ENCODE results near the gene PLXDC2.
"Not testable (repeated sequence)": the region's sequence is repeated elsewhere in the genome, so short reads cannot be mapped to it uniquely, and the experiment has no call there.

Gene PLXDC2

GRCh38 chr10:19816411-19817230, at the start of gene PLXDC2:
TSS of gene PLXDC2 (plus strand) at chr10:19816432.
- ChIA-PET CTCF (interaction anchor here (0.6 kb wide), 1 partner anchor 19 kb away, joined by 3 read pairs; no protein-coding TSS in a partner anchor), POLR2A (interaction anchor here (0.8 to 1.4 kb wide), 3 partner anchors 11 to 676 kb away, joined by 3 to 4 read pairs (median 3); no protein-coding TSS in a partner anchor)
- TF ChIP-seq L3MBTL2 (conservative IDR thresholded peaks at IDR 0.05): peak; percentile 30
- no peak for TF ChIP-seq SP1 (IDR thresholded peaks at IDR 0.05)
- TF ChIP-seq FOXK2 (IDR thresholded peaks at IDR 0.05): no peak
- no peak for TF ChIP-seq FOXA1 (IDR thresholded peaks at IDR 0.05)
- peak; percentile 21 for DNase-seq (ENCODE audit: extremely low spot score)

- TF ChIP-seq TARDBP (IDR thresholded peaks at IDR 0.05) (no peak), NFRKB (IDR thresholded peaks at IDR 0.05) (no peak), ARNT (IDR thresholded peaks at IDR 0.05) (no peak), LEF1 (IDR thresholded peaks at IDR 0.05; ENCODE audit: borderline replicate concordance) (no peak), ZNF384 (IDR thresholded peaks at IDR 0.05) (no peak), HDGF (IDR thresholded peaks at IDR 0.05; ENCODE audit: borderline replicate concordance) (no peak), FOXK2 (IDR thresholded peaks at IDR 0.05) (no peak), SP1 (IDR thresholded peaks at IDR 0.05) (no peak), L3MBTL2 (conservative IDR thresholded peaks at IDR 0.05) (no peak), PKNOX1 (IDR thresholded peaks at IDR 0.05) (no peak), FOXA1 (IDR thresholded peaks at IDR 0.05) (no peak)
These were observed 48.4 kb upstream of the PLXDC2 start for GRCh38 chr10:19767876-19768275.

GRCh38 chr10:19769826-19770225, 46.4 kb upstream of the PLXDC2 start:
- POLR2A ChIA-PET; DNase-seq (ENCODE audit: extremely low spot score); CTCF ChIA-PET: not testable (repeated sequence)

More at GRCh38 chr10:19767876-19768275, 48.4 kb upstream of the PLXDC2 start:
- CTCF ChIA-PET: no interaction called here
- no peak for DNase-seq (ENCODE audit: extremely low spot score)
- POLR2A ChIA-PET: no interaction called here

GRCh38 chr10:19772972-19773371, 43.3 kb upstream of the PLXDC2 start:
- TF ChIP-seq L3MBTL2 (conservative IDR thresholded peaks at IDR 0.05) (no peak), FOXK2 (IDR thresholded peaks at IDR 0.05) (no peak), SUZ12 (IDR thresholded peaks at IDR 0.05) (no peak), TARDBP (IDR thresholded peaks at IDR 0.05) (no peak), NFRKB (IDR thresholded peaks at IDR 0.05) (no peak), ELF4 (IDR thresholded peaks at IDR 0.05) (no peak), BHLHE40 (IDR thresholded peaks at IDR 0.05; ENCODE audit: borderline replicate concordance) (no peak), HDGF (IDR thresholded peaks at IDR 0.05; ENCODE audit: borderline replicate concordance) (no peak), SP1 (IDR thresholded peaks at IDR 0.05) (no peak), ARNT (IDR thresholded peaks at IDR 0.05) (no peak)
- CTCF ChIA-PET: no interaction called here
- POLR2A ChIA-PET: no interaction called here
- DNase-seq (ENCODE audit: extremely low spot score): no peak

GRCh38 chr10:19775296-19775695, 40.9 kb upstream of the PLXDC2 start:
- no peak for TF ChIP-seq LEF1 (IDR thresholded peaks at IDR 0.05; ENCODE audit: borderline replicate concordance)
- no peak for TF ChIP-seq PKNOX1 (IDR thresholded peaks at IDR 0.05)
- no peak for TF ChIP-seq L3MBTL2 (conservative IDR thresholded peaks at IDR 0.05)
- no peak for TF ChIP-seq FOXA1 (IDR thresholded peaks at IDR 0.05)
- no peak for TF ChIP-seq ARNT (IDR thresholded peaks at IDR 0.05)
- TF ChIP-seq ZNF384 (IDR thresholded peaks at IDR 0.05): no peak
- TF ChIP-seq ELF4 (IDR thresholded peaks at IDR 0.05): no peak
- TF ChIP-seq SP1 (IDR thresholded peaks at IDR 0.05): no peak
- TF ChIP-seq CTBP1 (IDR thresholded peaks at IDR 0.05; ENCODE audit: borderline replicate concordance): no peak
- no peak for TF ChIP-seq FOXK2 (IDR thresholded peaks at IDR 0.05)
- no peak for TF ChIP-seq HDGF (IDR thresholded peaks at IDR 0.05; ENCODE audit: borderline replicate concordance)
- DNase-seq (ENCODE audit: extremely low spot score): no peak
- CTCF ChIA-PET: no interaction called here
- POLR2A ChIA-PET: no interaction called here

- TF ChIP-seq FOXA1 (IDR thresholded peaks at IDR 0.05) (no peak), SUZ12 (IDR thresholded peaks at IDR 0.05) (no peak)
- ChIA-PET CTCF (no interaction called here), POLR2A (no interaction called here)
- no peak for DNase-seq (ENCODE audit: extremely low spot score)
These were observed 38.4 kb upstream of the PLXDC2 start for GRCh38 chr10:19777806-19778205.

- no peak for TF ChIP-seq FOXK2 (IDR thresholded peaks at IDR 0.05)
- TF ChIP-seq ZNF384 (IDR thresholded peaks at IDR 0.05): no peak
- TF ChIP-seq NFRKB (IDR thresholded peaks at IDR 0.05): no peak
- no peak for TF ChIP-seq ELF4 (IDR thresholded peaks at IDR 0.05)
- TF ChIP-seq ARNT (IDR thresholded peaks at IDR 0.05): no peak
- TF ChIP-seq HDGF (IDR thresholded peaks at IDR 0.05; ENCODE audit: borderline replicate concordance): no peak
- no peak for TF ChIP-seq SUZ12 (IDR thresholded peaks at IDR 0.05)
- TF ChIP-seq FOXM1 (IDR thresholded peaks at IDR 0.05; ENCODE audit: borderline replicate concordance): no peak
- TF ChIP-seq LEF1 (IDR thresholded peaks at IDR 0.05; ENCODE audit: borderline replicate concordance): no peak
- no peak for TF ChIP-seq L3MBTL2 (conservative IDR thresholded peaks at IDR 0.05)
- TF ChIP-seq CTBP1 (IDR thresholded peaks at IDR 0.05; ENCODE audit: borderline replicate concordance): no peak
- TF ChIP-seq TARDBP (IDR thresholded peaks at IDR 0.05): no peak
- CTCF ChIA-PET: no interaction called here
- no peak for DNase-seq (ENCODE audit: extremely low spot score)
- POLR2A ChIA-PET: no interaction called here
These were observed 37.2 kb upstream of the PLXDC2 start for GRCh38 chr10:19778996-19779395.
